T47D (cell line): ENCODE measurements around the gene VAC14.
A peak's percentile ranks its signal among the peaks of the same experiment; 100 is the strongest.

Experiments used
- DNase-seq, 2 experiments: peaks; one replicate each; pipeline versions ENCODE4 v3.0.0 to v3.0.0-alpha.2; 2011 to 2012; ENCODE audit warnings: low read depth in 1 of 2, low spot score in 1 of 2
- JUND ChIP-seq: IDR thresholded peaks from 2 replicates; pipeline ENCODE4 v1.6.1; 2012; ENCODE audit warnings: low read depth
- in situ Hi-C: cut with HindIII; loops from 2 replicates; pipeline ENCODE4 v1.10.0; 2016; ENCODE audit warnings: low sequenced_read_pairs, low pct_unique_long_range_greater_than_20kb

The VAC14 gene

GRCh38 chr16:70741783-70742125, 59.2 kb downstream of the VAC14 start:
- in situ Hi-C loops, result no loop called here
- DNase-seq, result no peak
- TF ChIP-seq JUND, result no peak

GRCh38 chr16:70740914-70741782, 59.8 kb downstream of the VAC14 start:
- in situ Hi-C loops, result no loop called here
- no peak for DNase-seq
- TF ChIP-seq JUND, result no peak

- TF ChIP-seq JUND, result no peak
- in situ Hi-C loops, result no loop called here
- DNase-seq, result no peak
These were observed 60.6 kb downstream of the VAC14 start for GRCh38 chr16:70740174-70740913.

- no peak for DNase-seq
- no peak for TF ChIP-seq JUND
- in situ Hi-C loops, result no loop called here
These were observed 61.6 kb downstream of the VAC14 start for GRCh38 chr16:70739389-70739788.

- peak; percentile 31 to 66 for DNase-seq
These were observed 62.6 kb downstream of the VAC14 start for GRCh38 chr16:70738083-70738977.

GRCh38 chr16:70737377-70738082, 63.4 kb downstream of the VAC14 start:
- TF ChIP-seq JUND, result no peak
- DNase-seq, result peak; percentile 76 to 84
- in situ Hi-C loops, result no loop called here

More at GRCh38 chr16:70738083-70738977, 62.6 kb downstream of the VAC14 start:
- no peak for TF ChIP-seq JUND
- in situ Hi-C loops, result no loop called here

GRCh38 chr16:70736465-70737376, 64.2 kb downstream of the VAC14 start:
- no peak for TF ChIP-seq JUND
- in situ Hi-C loops, result no loop called here
- no peak for DNase-seq

- in situ Hi-C loops, result no loop called here
- DNase-seq, result no peak
- no peak for TF ChIP-seq JUND
These were observed 65.6 kb downstream of the VAC14 start for GRCh38 chr16:70735141-70735979.

GRCh38 chr16:70734522-70735095, 66.3 kb downstream of the VAC14 start:
- no peak for DNase-seq
- in situ Hi-C loops, result no loop called here
- no peak for TF ChIP-seq JUND

- TF ChIP-seq JUND, result no peak
- DNase-seq, result no peak
- in situ Hi-C loops, result no loop called here
These were observed 70.0 kb downstream of the VAC14 start for GRCh38 chr16:70730944-70731343.
